GM19468 (cell line): ENCODE data around the gene SPACA4.

Experiments used
- ATAC-seq: cut with Tn5 transposase; IDR thresholded peaks from one replicate; pipeline ENCODE4 v1.9.1; 2021; ENCODE audit warnings: mild to moderate bottlenecking, moderate library complexity, moderate number of reproducible peaks; ENCODE audit not compliant: unreplicated experiment; ENCODE audit errors: extremely low read depth

SPACA4 gene

GRCh38 chr19:48596237-48596636 lies 10.3 kb upstream of the SPACA4 start:
- ATAC-seq = no peak

GRCh38 chr19:48596679-48597465 lies 9.7 kb upstream of the SPACA4 start:
- no peak for ATAC-seq

GRCh38 chr19:48598996-48599700 lies 7.4 kb upstream of the SPACA4 start:
- no peak for ATAC-seq

- no peak for ATAC-seq
Observed at GRCh38 chr19:48600679-48601417, 5.7 kb upstream of the SPACA4 start.

GRCh38 chr19:48603001-48603400 lies 3.5 kb upstream of the SPACA4 start:
- no peak for ATAC-seq

- ATAC-seq = no peak
Observed at GRCh38 chr19:48603449-48603848, 3.1 kb upstream of the SPACA4 start.

GRCh38 chr19:48603850-48604249 lies 2.7 kb upstream of the SPACA4 start:
- no peak for ATAC-seq

- ATAC-seq = no peak
Observed at GRCh38 chr19:48607359-48607755, 815 bp downstream of the SPACA4 start.

GRCh38 chr19:48608798-48609263 lies 2.3 kb downstream of the SPACA4 start:
- ATAC-seq = no peak

GRCh38 chr19:48609571-48610108 lies 3.1 kb downstream of the SPACA4 start:
- ATAC-seq = no peak

- ATAC-seq = no peak
Observed at GRCh38 chr19:48611872-48612271, 5.3 kb downstream of the SPACA4 start.

GRCh38 chr19:48613024-48613851 lies 6.7 kb downstream of the SPACA4 start:
- no peak for ATAC-seq

GRCh38 chr19:48613852-48614435 lies 7.4 kb downstream of the SPACA4 start:
- no peak for ATAC-seq

- ATAC-seq = no peak
Observed at GRCh38 chr19:48614436-48615230, 8.1 kb downstream of the SPACA4 start, which contains the start of gene FAM83E. TSS of gene FAM83E (minus strand) at chr19:48615076. CDS start at chr19:48613372, 1,704 bp downstream.

- ATAC-seq = no peak
Observed at GRCh38 chr19:48615231-48616040, 8.9 kb downstream of the SPACA4 start.

- ATAC-seq = no peak
Observed at GRCh38 chr19:48616041-48616436, 9.5 kb downstream of the SPACA4 start.

- ATAC-seq = no peak
Observed at GRCh38 chr19:48616491-48617056, 10.0 kb downstream of the SPACA4 start.
